Hematopoietic multipotent progenitor cell treated with erythropoietin and hydrocortisone succinate and interleukin-3 and kit ligand, for 17 days (in vitro differentiated cells): ENCODE results near the gene COA4.
A peak's percentile ranks its signal among the peaks of the same experiment; 100 is the strongest.

Experiments used
- DNase-seq: peaks from one replicate; pipeline ENCODE4 v3.0.0-alpha.2; 2015; ENCODE audit warnings: low spot score

Gene COA4

DNA sequence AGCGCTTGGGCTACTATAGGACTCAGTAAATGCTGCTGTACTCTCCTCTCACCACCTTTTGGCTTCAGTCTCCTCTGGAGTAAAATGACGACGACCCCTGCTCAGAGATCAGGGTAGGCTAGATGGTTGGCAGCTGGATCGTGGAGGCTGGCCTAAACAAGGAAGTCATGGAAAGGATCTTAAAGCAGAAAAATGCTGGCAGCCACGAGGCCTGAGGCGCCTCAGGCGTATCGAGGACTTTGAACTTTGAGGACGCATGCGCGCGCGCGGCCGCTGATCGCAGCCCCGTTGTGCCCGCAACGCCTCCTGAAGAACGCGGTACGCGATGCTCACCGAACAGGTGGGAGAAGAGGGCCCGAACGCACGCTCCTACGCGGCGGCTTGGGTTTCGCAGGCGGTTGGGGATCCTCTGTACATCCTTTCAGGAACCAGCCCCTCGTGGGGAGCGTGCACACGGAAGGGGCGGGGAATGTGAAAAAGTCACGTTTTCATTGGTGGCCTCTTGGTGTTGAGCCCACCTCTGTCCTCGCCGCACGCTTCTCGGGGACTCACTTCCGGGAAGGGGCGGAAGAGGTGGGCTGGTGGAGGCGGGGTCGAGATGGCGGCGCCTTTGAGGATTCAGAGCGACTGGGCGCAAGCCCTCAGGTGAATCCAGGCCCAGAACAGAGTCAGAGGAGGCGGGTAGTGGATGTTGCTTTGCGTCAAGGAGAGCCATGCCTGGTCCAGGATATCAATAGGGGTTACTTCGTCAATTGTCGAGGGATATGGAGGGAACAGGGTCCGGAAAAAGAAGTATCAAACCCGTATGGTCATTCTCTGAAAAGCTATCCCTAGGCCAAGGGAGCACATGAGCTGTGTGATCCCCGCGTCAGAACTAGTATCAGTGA is at the start of gene COA4, which contains the start of gene PAAF1:
Gene COA4 (minus strand): TSS at position 423 of the 887 bp plus-strand sequence. CDS start 3,468 bp downstream, outside the sequence.
Gene PAAF1 (plus strand): TSS at position 576 of the 887 bp plus-strand sequence. CDS start 23 bp downstream, at position 599.
- DNase-seq, result peak; percentile 94

GRCh38 chr11:73921180-73921579 is 44.5 kb upstream of the COA4 start:
- no peak for DNase-seq

DNA sequence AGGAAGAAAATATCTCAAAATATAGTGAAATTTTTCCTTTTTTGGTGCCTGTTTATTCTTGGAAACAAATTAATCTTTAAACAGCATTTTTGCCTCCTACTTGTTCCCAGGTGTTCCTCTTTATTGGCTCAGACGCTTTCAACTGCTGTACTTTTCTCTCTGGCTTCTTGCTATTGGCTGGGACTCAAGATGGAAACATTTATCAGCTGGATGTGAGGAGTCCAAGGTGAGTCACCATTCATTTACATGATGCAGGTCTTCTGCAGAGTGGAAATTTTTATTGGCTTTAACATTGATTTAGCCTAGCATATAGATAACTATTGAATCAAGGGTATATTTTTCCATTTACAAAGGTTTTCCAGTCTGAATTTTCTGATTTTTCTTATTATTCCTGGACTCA is 39.8 kb upstream of the COA4 start:
- DNase-seq, result no peak

DNA sequence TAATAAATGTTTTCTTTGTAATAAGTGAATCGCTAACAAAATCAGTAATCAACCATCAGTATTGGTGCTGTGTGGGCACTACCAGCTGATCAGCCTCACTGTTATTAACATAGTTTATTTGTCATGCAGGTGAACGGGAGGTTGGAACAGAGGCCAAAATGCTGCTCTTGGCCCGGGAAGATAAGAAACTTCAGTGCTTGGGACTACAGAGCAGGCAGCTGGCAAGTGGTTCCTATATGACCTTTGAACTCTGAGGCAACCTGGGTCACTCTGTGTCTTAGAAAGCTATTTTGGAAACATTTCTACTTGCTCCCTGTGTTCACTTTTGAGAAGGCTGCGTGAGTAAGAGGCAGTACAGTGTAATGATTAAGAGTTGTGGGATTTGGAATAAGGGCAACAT is 37.6 kb upstream of the COA4 start:
- no peak for DNase-seq

DNA sequence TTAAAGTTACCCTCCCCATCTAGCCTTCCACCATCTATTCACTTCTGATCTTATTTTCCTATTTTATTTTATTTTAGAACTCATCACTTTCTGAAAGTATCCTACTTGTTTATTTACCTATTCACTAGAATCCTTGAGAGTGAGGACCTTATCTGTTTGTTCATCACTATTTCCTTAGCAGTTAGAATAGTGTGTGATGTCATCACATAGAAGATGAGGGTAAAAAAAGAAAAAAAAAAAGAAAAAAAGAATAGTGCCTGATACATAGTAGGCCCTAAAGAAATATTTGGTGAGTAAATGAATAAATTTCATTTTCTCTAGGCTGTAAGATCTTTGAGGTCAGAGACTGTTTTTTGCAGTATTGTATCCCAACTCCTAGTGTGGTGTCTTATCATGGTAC is 36.8 kb upstream of the COA4 start:
- DNase-seq, result no peak

DNA sequence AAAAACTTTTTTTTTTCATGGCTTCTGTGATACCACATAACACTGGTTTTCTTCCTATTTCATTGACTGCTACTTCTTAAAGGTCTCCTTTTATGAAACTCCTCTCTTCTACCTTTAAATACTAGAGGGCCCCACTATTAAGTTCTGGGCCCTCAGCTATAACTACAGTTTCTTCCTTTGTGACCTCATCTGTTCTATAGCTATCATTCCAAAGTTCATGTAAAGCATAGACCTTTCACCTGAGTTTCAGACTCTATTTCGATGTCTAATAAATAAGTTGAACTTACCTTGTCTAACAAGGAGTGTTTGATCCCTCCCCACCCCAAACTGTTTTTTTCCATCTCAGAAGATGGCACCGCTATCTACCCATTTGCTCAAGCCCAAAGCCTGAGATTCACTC is 35.4 kb upstream of the COA4 start:
- no peak for DNase-seq

DNA sequence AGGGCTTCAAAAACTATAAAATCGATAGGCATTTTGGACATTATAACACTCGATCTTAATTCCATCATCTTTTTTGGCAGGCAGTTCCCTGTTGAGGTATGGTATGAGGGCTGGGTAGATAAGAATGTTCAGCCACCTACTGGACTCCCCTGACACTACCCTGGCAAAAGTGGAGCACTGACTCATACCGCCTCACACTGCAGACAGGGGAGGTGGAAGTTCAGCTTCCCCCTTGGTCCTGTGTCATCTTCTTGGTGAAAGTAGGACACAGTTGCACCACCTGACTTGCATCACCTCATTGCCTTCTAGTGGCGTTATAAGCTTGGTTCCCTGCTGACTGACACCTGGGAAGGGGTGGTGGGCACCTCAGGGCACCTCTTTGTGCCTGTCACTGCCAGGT is 30.5 kb upstream of the COA4 start:
- DNase-seq, result peak; percentile 44

- DNase-seq, result peak; percentile 29
These were observed 25.7 kb upstream of the COA4 start for GRCh38 chr11:73902303-73902702.

DNA sequence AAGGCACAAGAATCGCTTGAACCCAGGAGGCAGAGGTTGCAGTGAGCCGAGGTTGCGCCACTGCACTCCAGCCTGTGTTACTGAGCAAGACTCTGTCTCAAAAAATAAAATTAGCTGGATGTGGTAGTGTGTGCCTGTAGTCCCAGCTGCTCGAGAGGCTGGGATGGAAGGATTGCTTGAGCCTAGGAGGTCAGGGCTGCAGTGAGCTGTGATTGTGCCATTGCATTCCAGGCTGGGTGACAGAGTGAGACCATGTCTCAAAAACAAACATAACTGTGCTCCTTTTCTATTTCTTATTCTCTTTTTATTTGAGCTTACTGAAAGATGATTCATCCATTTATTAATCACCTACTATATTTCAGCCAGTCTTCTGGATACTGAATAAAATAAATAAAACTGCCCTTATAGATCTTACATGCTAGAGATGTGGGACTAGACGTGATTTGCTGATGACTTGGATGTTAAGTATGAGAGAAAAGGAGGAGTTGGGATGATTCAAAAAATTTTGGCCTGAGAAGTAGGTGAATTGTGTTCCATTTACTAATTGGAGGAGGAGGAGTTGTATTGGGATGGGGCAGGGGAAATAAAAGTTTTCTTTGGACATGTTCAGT is 18.2 kb upstream of the COA4 start:
- no peak for DNase-seq

GRCh38 chr11:73893041-73893440 is 16.4 kb upstream of the COA4 start:
- DNase-seq, result no peak

- no peak for DNase-seq
These were observed 12.9 kb upstream of the COA4 start for GRCh38 chr11:73889536-73889935.

GRCh38 chr11:73889019-73889418 is 12.4 kb upstream of the COA4 start:
- DNase-seq, result no peak

DNA sequence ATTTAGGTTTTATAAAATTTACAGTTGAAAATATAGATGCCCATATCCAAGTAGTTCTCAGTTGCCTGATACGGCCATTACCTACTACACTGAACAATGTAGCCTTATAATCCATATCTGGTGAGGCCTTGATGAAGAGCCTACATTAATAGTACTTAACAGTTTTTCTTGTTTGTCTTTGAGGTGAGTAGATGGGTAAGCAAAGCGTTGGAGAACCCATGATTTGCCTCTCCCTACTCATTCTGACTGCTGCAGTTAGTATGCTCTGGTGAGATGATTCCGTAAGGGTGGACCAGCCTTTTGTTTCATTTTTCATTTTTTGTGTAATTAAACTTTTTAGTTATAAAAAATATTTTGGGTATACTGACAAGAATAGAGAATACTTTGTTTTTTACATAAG is 11.6 kb upstream of the COA4 start:
- no peak for DNase-seq

- DNase-seq, result no peak
These were observed 7.2 kb upstream of the COA4 start for GRCh38 chr11:73883856-73884255.

- DNase-seq, result peak; percentile 64
These were observed 3.8 kb upstream of the COA4 start for GRCh38 chr11:73880449-73880848.

- DNase-seq, result no peak
These were observed 2.1 kb upstream of the COA4 start for GRCh38 chr11:73878771-73879170.

GRCh38 chr11:73875840-73876239 is 806 bp downstream of the COA4 start:
- DNase-seq, result no peak

GRCh38 chr11:73875380-73875779 is 1.3 kb downstream of the COA4 start:
- no peak for DNase-seq

- no peak for DNase-seq
These were observed 3.8 kb downstream of the COA4 start for GRCh38 chr11:73872749-73873357.

DNA sequence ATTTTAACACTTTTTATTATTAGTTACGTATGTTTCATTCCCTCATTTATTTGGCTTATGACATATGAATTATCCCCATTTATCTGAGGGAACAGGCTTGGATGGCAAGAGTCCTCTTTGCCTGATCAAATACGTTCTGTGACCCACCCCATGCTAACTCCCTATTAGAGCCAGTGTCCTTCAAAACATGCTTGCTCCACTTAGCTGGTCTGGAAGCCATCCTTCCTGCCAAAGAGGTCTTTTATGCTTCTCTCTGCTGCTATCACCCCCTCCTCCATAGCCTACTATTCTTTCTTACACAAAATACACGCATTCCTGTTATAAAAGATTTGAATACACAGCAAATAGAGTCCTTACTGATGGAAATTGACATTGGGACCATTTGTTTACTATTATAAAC is 6.4 kb downstream of the COA4 start:
- no peak for DNase-seq

GRCh38 chr11:73869332-73869949 is 7.2 kb downstream of the COA4 start:
- DNase-seq, result peak; percentile 54

DNA sequence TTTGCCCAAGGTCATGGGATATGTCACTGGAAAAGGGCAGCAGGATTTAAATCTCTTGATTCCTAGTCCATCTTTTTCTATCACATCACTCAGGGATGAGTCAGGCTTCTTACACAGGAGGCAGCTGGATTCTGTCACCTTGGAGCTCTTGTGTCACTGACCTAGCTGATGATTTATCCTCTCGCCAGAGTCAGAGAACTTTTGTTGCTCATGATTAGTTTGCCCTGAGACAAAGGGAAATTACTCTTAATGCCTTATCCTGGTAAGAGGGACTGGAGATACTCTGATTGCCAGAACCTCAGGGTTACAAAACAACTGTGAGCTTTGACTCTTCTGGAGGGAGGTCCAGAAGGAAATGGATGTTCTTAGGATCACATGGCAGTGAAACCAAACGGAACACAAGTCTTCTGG is 10.1 kb downstream of the COA4 start:
- no peak for DNase-seq
